PC-3 (cell line): Measurements from ENCODE around the gene L3MBTL1. TPM values are rescaled to one million over a fixed set of nuclear protein-coding genes. Genes with fewer than 3 reads are reported as not detected.

ENCODE experiments used
- ATAC-seq: fragments of 200-7000 bp; cut with Tn5 transposase; 2 replicates; pipeline ENCODE4 v1.9.1; 2020; ENCODE audit warnings: mild to moderate bottlenecking, moderate library complexity
- BruUV-seq: library from RNA; stranded (reverse); fragments of 400-500 nt; replicated peaks from 2 replicates; lab custom pipeline; 2021; lab: Mats Ljungman, UMichigan
- CTCF ChIA-PET: fragments of 300-600 bp; sonication (Branson Sonifier 250); formaldehyde crosslinking; loops from one replicate; lab custom pipeline; 2022; ENCODE audit warnings: antibody characterized with exemption; lab: Charles Lee
- POLR2A ChIA-PET: fragments of 300-600 bp; sonication (Branson Sonifier 250); formaldehyde crosslinking; loops from one replicate; lab custom pipeline; 2022; ENCODE audit warnings: antibody characterized with exemption; ENCODE audit not compliant: unreplicated experiment; lab: Charles Lee
- DNase-seq: peaks from one replicate; pipeline ENCODE4 v3.0.0-alpha.2; 2015
- H2AFZ ChIP-seq: fragments of 300-600 bp; sonication (generic); 2 replicates; pipeline ENCODE4 v1.6.0; 2016; ENCODE audit warnings: antibody characterized with exemption, low read length
- H3F3A ChIP-seq: fragments of 300-600 bp; sonication (generic); one replicate; pipeline ENCODE4 v1.6.0; 2017; ENCODE audit warnings: antibody characterized with exemption, low read length, control low read depth, mild to moderate bottlenecking; ENCODE audit not compliant: unreplicated experiment
- H3K27ac ChIP-seq: fragments of 300-600 bp; sonication (generic); 2 replicates; pipeline ENCODE4 v1.5.1; 2016; ENCODE audit warnings: mild to moderate bottlenecking, low read length
- H3K27me3 ChIP-seq: fragments of 300-600 bp; sonication (generic); 2 replicates; pipeline ENCODE4 v1.6.1; 2016; ENCODE audit warnings: low read length, mixed read lengths
- H3K36me3 ChIP-seq: fragments of 300-600 bp; sonication (generic); 2 replicates; pipeline ENCODE4 v1.6.1; 2016; ENCODE audit warnings: low read depth, mixed run types, low read length, mixed read lengths
- H3K4me1 ChIP-seq: fragments of 300-600 bp; sonication (generic); 2 replicates; pipeline ENCODE4 v1.5.1; 2016; ENCODE audit warnings: low read length; ENCODE audit not compliant: insufficient read depth
- H3K4me2 ChIP-seq: fragments of 300-600 bp; sonication (generic); 2 replicates; pipeline ENCODE4 v1.6.0; 2016; ENCODE audit warnings: low read length
- H3K4me3 ChIP-seq: fragments of 300-600 bp; sonication (generic); 2 replicates; pipeline ENCODE4 v1.5.1; 2016; ENCODE audit warnings: mild to moderate bottlenecking, low read length, mixed read lengths
- H3K79me2 ChIP-seq: fragments of 300-600 bp; sonication (generic); 2 replicates; pipeline ENCODE4 v1.6.1; 2017; ENCODE audit warnings: low read length, mixed read lengths
- H3K9ac ChIP-seq: fragments of 300-600 bp; sonication (generic); 2 replicates; pipeline ENCODE4 v1.6.0; 2016; ENCODE audit warnings: mild to moderate bottlenecking, low read length
- H3K9me2 ChIP-seq: fragments of 300-600 bp; sonication (generic); replicated peaks from 2 replicates; pipeline ENCODE4 v1.6.1; 2016; ENCODE audit warnings: mixed run types, low read length, mixed read lengths
- H3K9me3 ChIP-seq: fragments of 300-600 bp; sonication (generic); 2 replicates; pipeline ENCODE4 v1.6.1; 2016; ENCODE audit warnings: low read length, mixed read lengths
- H4K20me1 ChIP-seq: fragments of 300-600 bp; sonication (generic); 2 replicates; pipeline ENCODE4 v1.6.1; 2016; ENCODE audit warnings: low read length, mixed read lengths
- CTCF ChIP-seq: fragments of 300-600 bp; sonication (generic); conservative IDR thresholded peaks from 2 replicates; pipeline ENCODE4 v1.5.1; 2017; ENCODE audit warnings: antibody characterized with exemption, low read depth, mild to moderate bottlenecking, low read length
- EZH2 ChIP-seq: fragments of 300-600 bp; sonication (generic); IDR thresholded peaks from one replicate; pipeline ENCODE4 v1.6.1; 2017; ENCODE audit warnings: antibody characterized with exemption, mild to moderate bottlenecking, low read length; ENCODE audit not compliant: unreplicated experiment
- EZH2phosphoT487 ChIP-seq: fragments of 300-600 bp; sonication (generic); IDR thresholded peaks from 2 replicates; pipeline ENCODE4 v1.6.1; 2018; ENCODE audit warnings: mild to moderate bottlenecking, antibody characterized with exemption, low read length, borderline replicate concordance
- intact Hi-C: fragments of 100-400 bp; cut with micrococcal nuclease; formaldehyde crosslinking; loops from 2 replicates; pipeline ENCODE4 v1.9.0; 2023
- total RNA-seq: library from RNA; depleted of rRNA; stranded (reverse); fragments of >200 nt; gene quantifications from 2 replicates; pipeline ENCODE4 v1.2.3, GENCODE V29; 2014

The L3MBTL1 gene
- total RNA-seq, 1 experiment from 2014 or later = 9.9 TPM

- Histone ChIP-seq H3F3A (no peaks in the 10 kb centered on the region), H2AFZ (no peak overlapping the region), H3K9me2 (no peaks in the 10 kb centered on the region), H4K20me1 (no peaks in the 10 kb centered on the region), H3K27me3 (no peaks in the 10 kb centered on the region), H3K9me3 (no peaks in the 10 kb centered on the region), H3K4me3 (no peak overlapping the region), H3K36me3 (no peaks in the 10 kb centered on the region), H3K79me2 (no peaks in the 10 kb centered on the region), H3K9ac (no peak overlapping the region), H3K4me2 (no peak overlapping the region), H3K27ac (no peak overlapping the region), H3K4me1 (no peaks in the 10 kb centered on the region)
- ChIA-PET POLR2A (interaction anchor here (0.5 kb wide), 1 partner anchor 177 kb away, joined by 4 read pairs; no protein-coding TSS in a partner anchor), CTCF (no interaction called here)
- ATAC-seq = no peak
- no peak for TF ChIP-seq EZH2
- no peak for TF ChIP-seq CTCF
- no peak for TF ChIP-seq EZH2phosphoT487
- no TSS peak for BruUV-seq
- intact Hi-C loops = no loop called here
- no peak for DNase-seq
Measured at GRCh38 chr20:43571771-43572170, 64.3 kb downstream of the L3MBTL1 start.

DNA sequence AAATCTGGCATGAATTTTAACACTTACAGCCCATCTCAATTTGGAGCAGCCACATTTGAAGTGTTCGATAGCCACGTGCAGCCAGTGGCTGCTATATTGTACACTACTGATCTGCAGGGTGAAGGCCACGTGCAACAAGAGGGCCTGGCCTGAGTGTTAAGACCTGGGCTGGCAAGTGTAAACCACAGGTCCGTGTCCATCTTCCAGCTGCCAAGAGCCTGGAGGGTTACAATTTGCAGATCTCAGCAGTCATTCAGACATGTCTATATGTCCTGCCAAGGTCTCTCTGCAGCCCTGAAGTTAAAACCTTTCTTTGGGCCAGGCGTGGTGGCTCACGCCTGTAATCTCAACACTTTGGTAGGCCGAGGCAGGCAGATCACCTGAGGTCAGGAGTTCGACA, 65.4 kb downstream of the L3MBTL1 start:
- Histone ChIP-seq H3K4me3 (no peak overlapping the region), H3K9me3 (no peaks in the 10 kb centered on the region), H3K4me1 (no peaks in the 10 kb centered on the region), H4K20me1 (no peaks in the 10 kb centered on the region), H3K4me2 (no peak overlapping the region), H3K27ac (no peak overlapping the region), H3K27me3 (no peaks in the 10 kb centered on the region), H3K36me3 (no peaks in the 10 kb centered on the region), H3K9me2 (no peaks in the 10 kb centered on the region), H3F3A (no peaks in the 10 kb centered on the region), H3K9ac (no peak overlapping the region), H2AFZ (no peak overlapping the region), H3K79me2 (no peaks in the 10 kb centered on the region)
- no TSS peak for BruUV-seq
- ATAC-seq (no peak), DNase-seq (no peak)
- intact Hi-C loops = no loop called here
- ChIA-PET POLR2A (no interaction called here), CTCF (no interaction called here)
- TF ChIP-seq EZH2phosphoT487 = no peak
- TF ChIP-seq EZH2 = no peak
- no peak for TF ChIP-seq CTCF

DNA sequence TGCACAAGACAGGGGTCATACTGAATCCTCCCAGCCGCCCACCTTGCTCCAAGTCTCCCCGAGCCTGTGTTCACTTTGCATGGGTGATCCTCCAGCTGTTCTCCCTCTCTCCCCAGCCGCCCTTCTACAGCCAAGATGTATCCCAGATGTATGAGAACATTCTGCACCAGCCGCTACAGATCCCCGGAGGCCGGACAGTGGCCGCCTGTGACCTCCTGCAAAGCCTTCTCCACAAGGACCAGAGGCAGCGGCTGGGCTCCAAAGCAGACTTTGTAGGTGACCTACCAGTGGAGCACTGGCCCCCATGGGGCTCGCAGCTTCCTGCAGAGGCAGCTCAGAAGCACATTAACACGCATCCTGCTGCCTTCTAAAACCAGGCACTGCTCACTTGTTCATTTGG, 68.6 kb downstream of the L3MBTL1 start:
- ChIA-PET CTCF (no interaction called here), POLR2A (no interaction called here)
- Histone ChIP-seq H2AFZ (no peak overlapping the region), H3K27me3 (no peaks in the 10 kb centered on the region), H3K9me2 (no peaks in the 10 kb centered on the region), H4K20me1 (no peaks in the 10 kb centered on the region), H3K4me3 (no peak overlapping the region), H3K27ac (no peak overlapping the region), H3K4me2 (no peak overlapping the region), H3K4me1 (no peaks in the 10 kb centered on the region), H3K9me3 (no peaks in the 10 kb centered on the region), H3K79me2 (no peaks in the 10 kb centered on the region), H3K36me3 (no peaks in the 10 kb centered on the region), H3K9ac (no peak overlapping the region), H3F3A (no peaks in the 10 kb centered on the region)
- intact Hi-C loops = no loop called here
- TF ChIP-seq EZH2phosphoT487 (no peak), CTCF (no peak), EZH2 (no peak)
- no TSS peak for BruUV-seq
- DNase-seq = no peak
- ATAC-seq = no peak
